Calu3 (cell line): ENCODE results near the gene USP32. TPM values are rescaled to one million over a fixed set of nuclear protein-coding genes. Genes with fewer than 3 reads are reported as not detected.

Experiments used
- BruUV-seq: library from RNA; stranded (reverse); fragments of 400-500 nt; replicated peaks from 2 replicates; lab custom pipeline; 2021; lab: Mats Ljungman, UMichigan
- CTCF ChIA-PET: fragments of 300-600 bp; sonication (Branson Sonifier 250); formaldehyde crosslinking; loops from one replicate; lab custom pipeline; 2022; ENCODE audit warnings: antibody characterized with exemption; lab: Charles Lee
- DNase-seq: peaks from one replicate; pipeline ENCODE4 v3.0.0; 2022
- H3K27ac Mint-ChIP-seq: one replicate; pipeline ENCODE4 v1.8.0; 2022; ENCODE audit warnings: mixed read lengths; ENCODE audit not compliant: unreplicated experiment
- H3K27me3 Mint-ChIP-seq: one replicate; pipeline ENCODE4 v1.8.0; 2022; ENCODE audit warnings: mixed read lengths; ENCODE audit not compliant: unreplicated experiment
- H3K36me3 Mint-ChIP-seq: one replicate; pipeline ENCODE4 v1.8.0; 2022; ENCODE audit warnings: mild to moderate bottlenecking, moderate library complexity, mixed read lengths; ENCODE audit not compliant: insufficient read depth, unreplicated experiment
- H3K4me1 Mint-ChIP-seq: one replicate; pipeline ENCODE4 v1.8.0; 2022; ENCODE audit warnings: mild to moderate bottlenecking, low read depth, mixed read lengths; ENCODE audit not compliant: unreplicated experiment
- H3K4me3 Mint-ChIP-seq: one replicate; pipeline ENCODE4 v1.8.0; 2022; ENCODE audit warnings: mild to moderate bottlenecking, low read depth, moderate library complexity, mixed read lengths; ENCODE audit not compliant: unreplicated experiment
- H3K9me3 Mint-ChIP-seq: one replicate; pipeline ENCODE4 v1.8.0; 2022; ENCODE audit warnings: low read depth, mixed read lengths; ENCODE audit not compliant: unreplicated experiment
- CTCF ChIP-seq: fragments of 200-600 bp; IDR thresholded peaks from one replicate; pipeline ENCODE4 v1.8.0; 2022; ENCODE audit warnings: antibody characterized with exemption; ENCODE audit not compliant: unreplicated experiment
- intact Hi-C: fragments of 100-400 bp; cut with micrococcal nuclease; formaldehyde crosslinking; loops from one replicate; pipeline ENCODE4 v1.10.0; 2022; ENCODE audit not compliant: unreplicated experiment
- total RNA-seq: library from RNA; stranded (reverse); gene quantifications from 2 replicates; pipeline ENCODE4 v1.2.3, GENCODE V29; 2022

USP32 gene
- total RNA-seq, 1 experiment from 2014 or later, result 29.6 TPM

DNA sequence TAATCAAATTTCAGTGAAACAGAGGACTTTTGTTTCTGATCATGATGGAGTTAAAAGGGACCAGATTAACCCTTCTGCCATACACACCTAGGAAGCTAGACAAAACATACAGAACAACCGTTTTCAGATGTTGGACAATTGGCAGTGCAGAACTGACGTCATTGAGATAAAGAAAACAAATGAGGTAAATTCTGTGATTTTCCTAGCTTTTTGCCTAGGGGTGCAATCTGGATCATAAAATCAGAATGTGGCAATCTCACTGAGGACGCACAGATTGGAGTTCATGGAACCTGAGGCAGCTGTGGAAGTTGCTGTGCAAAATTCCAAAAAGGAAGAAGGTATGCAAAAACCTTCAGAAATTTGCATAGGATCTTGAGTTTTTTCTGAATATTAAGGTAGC lies 15.0 kb upstream of the USP32 start:
- H3K4me3 Mint-ChIP-seq, result no peak overlapping the region
- H3K27me3 Mint-ChIP-seq, result no peaks in the 10 kb centered on the region
- no peak for TF ChIP-seq CTCF
- no peak for DNase-seq
- no peaks in the 10 kb centered on the region for H3K36me3 Mint-ChIP-seq
- H3K27ac Mint-ChIP-seq, result no peak overlapping the region
- no TSS peak for BruUV-seq
- no peaks in the 10 kb centered on the region for H3K9me3 Mint-ChIP-seq
- CTCF ChIA-PET, result no interaction called here
- intact Hi-C loops, result no loop called here
- no peaks in the 10 kb centered on the region for H3K4me1 Mint-ChIP-seq

GRCh38 chr17:60403962-60404361 lies 12.0 kb upstream of the USP32 start:
- H3K36me3 Mint-ChIP-seq, result no peaks in the 10 kb centered on the region
- H3K4me3 Mint-ChIP-seq, result no peak overlapping the region
- CTCF ChIA-PET, result interaction anchor here (0.6 kb wide), 1 partner anchor 12 kb away, joined by 4 read pairs; the partner anchor contains the start of gene USP32
- no peaks in the 10 kb centered on the region for H3K4me1 Mint-ChIP-seq
- TF ChIP-seq CTCF, result no peak
- H3K9me3 Mint-ChIP-seq, result no peaks in the 10 kb centered on the region
- intact Hi-C loops, result loop anchor here (1.0 kb wide), 1 partner anchor 30 kb away; no protein-coding TSS in a partner anchor
- BruUV-seq, result no TSS peak
- H3K27me3 Mint-ChIP-seq, result no peaks in the 10 kb centered on the region
- DNase-seq, result no peak
- no peak overlapping the region for H3K27ac Mint-ChIP-seq

DNA sequence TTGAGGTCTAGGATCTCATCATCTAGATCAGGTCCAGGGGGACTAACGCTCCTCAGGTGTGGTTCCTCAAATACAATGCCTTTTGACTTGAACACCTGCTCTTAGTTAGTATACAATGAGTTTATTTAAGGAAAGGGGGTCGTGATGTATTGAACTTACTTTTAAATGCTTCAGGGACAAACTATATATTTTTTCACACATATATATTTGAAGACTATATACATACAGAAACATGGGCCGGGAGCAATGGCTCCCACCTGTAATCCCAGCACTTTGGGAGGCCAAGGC lies 11.5 kb upstream of the USP32 start:
- Mint-ChIP-seq H3K27ac (no peak overlapping the region), H3K4me1 (no peaks in the 10 kb centered on the region), H3K9me3 (no peaks in the 10 kb centered on the region), H3K27me3 (no peaks in the 10 kb centered on the region), H3K4me3 (no peak overlapping the region), H3K36me3 (no peaks in the 10 kb centered on the region)
- CTCF ChIA-PET, result interaction anchor here (0.6 kb wide), 1 partner anchor 11 kb away, joined by 4 read pairs; the partner anchor contains the start of gene USP32
- intact Hi-C loops, result no loop called here
- TF ChIP-seq CTCF, result no peak
- BruUV-seq, result no TSS peak
- DNase-seq, result no peak

DNA sequence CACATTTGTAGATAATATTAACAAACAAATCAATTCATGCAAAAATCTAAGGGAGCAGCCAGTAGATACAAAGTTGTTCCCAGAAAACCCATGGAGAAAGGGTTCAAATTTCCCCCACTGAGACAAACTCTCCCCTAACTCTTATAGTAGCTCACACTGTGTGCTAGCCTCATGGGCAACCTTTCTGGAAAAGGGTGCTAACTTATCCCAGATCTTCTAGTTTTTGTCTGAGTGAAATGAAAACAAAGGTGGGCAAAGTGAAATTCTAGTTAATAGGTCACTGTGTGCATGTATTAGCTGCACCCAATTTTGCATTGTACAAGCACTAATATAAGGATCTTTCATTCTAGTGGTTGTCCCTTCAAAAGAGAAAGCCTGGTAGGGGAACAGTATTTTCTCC lies 9.9 kb upstream of the USP32 start:
- no peak overlapping the region for H3K4me3 Mint-ChIP-seq
- no peaks in the 10 kb centered on the region for H3K4me1 Mint-ChIP-seq
- TF ChIP-seq CTCF, result no peak
- no peaks in the 10 kb centered on the region for H3K9me3 Mint-ChIP-seq
- BruUV-seq, result no TSS peak
- CTCF ChIA-PET, result interaction anchor here (0.6 kb wide), 1 partner anchor 260 kb away, joined by 3 read pairs; no protein-coding TSS in a partner anchor
- DNase-seq, result no peak
- H3K36me3 Mint-ChIP-seq, result no peaks in the 10 kb centered on the region
- H3K27me3 Mint-ChIP-seq, result no peaks in the 10 kb centered on the region
- intact Hi-C loops, result no loop called here
- H3K27ac Mint-ChIP-seq, result no peak overlapping the region
